Coronary artery (tissue), 2 donors: ENCODE results near the gene SMIM29.

Experiments
- DNase-seq: peaks from one replicate; pipeline ENCODE4 v3.0.0-alpha.2; 2017; ENCODE audit warnings: low spot score
- H3K27ac ChIP-seq, 2 donors: fragments of 200-600 bp; sonication (generic); one replicate each; pipeline ENCODE4 v1.5.1; 2016 to 2019
- H3K4me3 ChIP-seq: fragments of 200-600 bp; sonication (generic); 2 replicates; pipeline ENCODE4 v1.5.1; 2016; ENCODE audit warnings: mild to moderate bottlenecking, moderate library complexity
- CTCF ChIP-seq: fragments of 200-600 bp; sonication (generic); IDR thresholded peaks from one replicate; pipeline ENCODE4 v1.5.1; 2019; ENCODE audit warnings: antibody characterized with exemption

SMIM29 gene

GRCh38 chr6:34284563-34285447 is 36.0 kb upstream of the SMIM29 start:
- Histone ChIP-seq H3K4me3 (peak overlapping the region; percentile 3), H3K27ac (peak overlapping the region in 1 of 2 donors; percentile 70)
- TF ChIP-seq CTCF, result no peak
- DNase-seq, result no peak

GRCh38 chr6:34281702-34282334 is 33.0 kb upstream of the SMIM29 start:
- no peak overlapping the region for H3K4me3 ChIP-seq
- DNase-seq, result no peak
- no peak overlapping the region for H3K27ac ChIP-seq
- no peak for TF ChIP-seq CTCF

GRCh38 chr6:34280216-34280615 is 31.4 kb upstream of the SMIM29 start:
- DNase-seq, result no peak
- no peak overlapping the region for H3K27ac ChIP-seq
- no peak for TF ChIP-seq CTCF
- H3K4me3 ChIP-seq, result no peak overlapping the region

GRCh38 chr6:34278833-34279232 is 30.0 kb upstream of the SMIM29 start:
- H3K27ac ChIP-seq, result no peak overlapping the region
- no peak for DNase-seq
- no peak for TF ChIP-seq CTCF

GRCh38 chr6:34277763-34278112 is 28.9 kb upstream of the SMIM29 start:
- no peak overlapping the region for H3K4me3 ChIP-seq
- DNase-seq, result no peak
- no peak for TF ChIP-seq CTCF
- H3K27ac ChIP-seq, result no peak overlapping the region

More at GRCh38 chr6:34278833-34279232, 30.0 kb upstream of the SMIM29 start:
- H3K4me3 ChIP-seq, result no peak overlapping the region

- H3K4me3 ChIP-seq, result no peak overlapping the region
- no peak for TF ChIP-seq CTCF
- no peak for DNase-seq
- H3K27ac ChIP-seq, result no peak overlapping the region
Observed at GRCh38 chr6:34276881-34277762, 28.3 kb upstream of the SMIM29 start.
